ENCODE data around the gene ZC3HAV1. TPM values are rescaled to one million over a fixed set of nuclear protein-coding genes. Genes with fewer than 3 reads are reported as not detected.
"Not testable (repeated sequence)": the region's sequence is repeated elsewhere in the genome, so short reads cannot be mapped to it uniquely, and the experiment has no call there.

ZC3HAV1 gene
- total RNA-seq, 1 experiment from 2014 or later, result 23.4 TPM

DNA sequence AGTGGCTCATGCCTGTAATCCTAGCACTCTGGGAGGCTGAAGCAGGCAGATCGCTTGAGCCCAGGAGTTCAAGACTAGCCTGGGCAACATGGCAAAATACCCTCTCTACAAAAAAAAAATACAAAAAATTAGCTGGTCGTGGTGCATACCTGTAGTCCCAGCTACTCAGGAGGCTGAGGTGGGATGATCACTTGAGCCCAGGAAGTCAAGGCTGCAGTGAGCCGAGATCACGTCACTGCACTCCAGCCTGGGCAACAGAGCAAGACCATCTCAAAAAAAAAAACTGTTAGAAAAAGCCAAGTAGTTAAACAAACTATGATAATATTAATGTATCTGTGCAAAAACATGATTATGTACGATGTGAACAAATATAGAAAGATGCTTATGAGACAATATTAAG is 83.7 kb downstream of the ZC3HAV1 start:
- DNase-seq, H3K9me3 ChIP-seq, H3K4me3 ChIP-seq, H3K27me3 ChIP-seq: not testable (repeated sequence)
- H3K36me3 ChIP-seq, result peaks cover 31% of the 10 kb centered on the region

DNA sequence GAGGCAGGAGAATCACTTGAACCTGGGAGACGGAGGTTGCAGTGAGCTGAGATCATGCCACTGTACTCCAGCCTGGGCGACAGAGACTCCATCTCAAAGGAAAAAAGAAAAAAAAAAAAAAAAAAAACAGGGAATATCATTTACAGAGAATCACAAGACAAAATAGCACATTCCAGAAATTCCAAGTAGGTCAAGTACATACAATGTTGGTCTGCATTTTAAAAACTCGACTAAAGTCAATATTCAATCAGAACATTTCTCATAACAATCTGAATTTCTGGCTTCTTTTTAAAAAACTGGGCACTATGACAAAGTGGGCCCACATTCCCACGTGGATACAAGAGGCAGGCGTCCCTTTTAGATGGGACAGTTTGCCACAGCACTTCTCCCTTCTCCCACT is 86.4 kb downstream of the ZC3HAV1 start:
- no peak for DNase-seq
- H3K9me3 ChIP-seq, result no peaks in the 10 kb centered on the region
- no peaks in the 10 kb centered on the region for H3K27me3 ChIP-seq
- H3K36me3 ChIP-seq, result peaks cover 20% of the 10 kb centered on the region
- H3K4me3 ChIP-seq, result no peak overlapping the region

GRCh38 chr7:139022286-139022685 is 87.2 kb downstream of the ZC3HAV1 start:
- DNase-seq, result no peak
- Histone ChIP-seq H3K27me3 (no peaks in the 10 kb centered on the region), H3K36me3 (peaks cover 20% of the 10 kb centered on the region), H3K4me3 (no peak overlapping the region), H3K9me3 (no peaks in the 10 kb centered on the region)

- Histone ChIP-seq H3K27me3 (no peaks in the 10 kb centered on the region), H3K9me3 (no peaks in the 10 kb centered on the region)
Observed at GRCh38 chr7:139018910-139019309, 90.6 kb downstream of the ZC3HAV1 start.

GRCh38 chr7:139016931-139017511 is 92.5 kb downstream of the ZC3HAV1 start:
- no peaks in the 10 kb centered on the region for H3K27me3 ChIP-seq
- peak; percentile 51 for DNase-seq
- H3K9me3 ChIP-seq, result no peaks in the 10 kb centered on the region
- H3K4me3 ChIP-seq, result no peak overlapping the region
- peaks cover 4% of the 10 kb centered on the region for H3K36me3 ChIP-seq

More at GRCh38 chr7:139018910-139019309, 90.6 kb downstream of the ZC3HAV1 start:
- H3K36me3 ChIP-seq, result peaks cover 7% of the 10 kb centered on the region
- no peak overlapping the region for H3K4me3 ChIP-seq
- DNase-seq, result no peak

DNA sequence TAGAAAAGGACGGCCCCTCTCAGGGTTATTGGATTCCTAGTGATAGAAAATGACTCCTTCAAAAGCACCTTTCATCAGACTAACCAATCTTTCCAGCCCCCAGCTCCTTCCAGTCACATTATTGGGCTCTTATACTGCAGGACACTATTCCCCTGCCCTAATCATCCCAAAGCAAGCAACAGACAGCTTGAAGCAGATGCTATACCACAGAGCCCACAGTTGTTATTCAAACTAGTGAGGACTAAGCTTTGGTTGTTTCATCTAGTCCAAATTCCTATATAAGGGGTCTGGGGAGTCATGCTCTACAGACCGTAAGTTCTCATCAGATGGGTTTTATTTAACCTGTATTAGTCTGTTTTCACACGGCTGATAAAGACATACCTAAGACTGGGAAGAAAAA is 98.1 kb downstream of the ZC3HAV1 start:
- Histone ChIP-seq H3K4me3 (no peak overlapping the region), H3K27me3 (no peaks in the 10 kb centered on the region), H3K36me3 (no peaks in the 10 kb centered on the region), H3K9me3 (no peaks in the 10 kb centered on the region)
- no peak for DNase-seq

DNA sequence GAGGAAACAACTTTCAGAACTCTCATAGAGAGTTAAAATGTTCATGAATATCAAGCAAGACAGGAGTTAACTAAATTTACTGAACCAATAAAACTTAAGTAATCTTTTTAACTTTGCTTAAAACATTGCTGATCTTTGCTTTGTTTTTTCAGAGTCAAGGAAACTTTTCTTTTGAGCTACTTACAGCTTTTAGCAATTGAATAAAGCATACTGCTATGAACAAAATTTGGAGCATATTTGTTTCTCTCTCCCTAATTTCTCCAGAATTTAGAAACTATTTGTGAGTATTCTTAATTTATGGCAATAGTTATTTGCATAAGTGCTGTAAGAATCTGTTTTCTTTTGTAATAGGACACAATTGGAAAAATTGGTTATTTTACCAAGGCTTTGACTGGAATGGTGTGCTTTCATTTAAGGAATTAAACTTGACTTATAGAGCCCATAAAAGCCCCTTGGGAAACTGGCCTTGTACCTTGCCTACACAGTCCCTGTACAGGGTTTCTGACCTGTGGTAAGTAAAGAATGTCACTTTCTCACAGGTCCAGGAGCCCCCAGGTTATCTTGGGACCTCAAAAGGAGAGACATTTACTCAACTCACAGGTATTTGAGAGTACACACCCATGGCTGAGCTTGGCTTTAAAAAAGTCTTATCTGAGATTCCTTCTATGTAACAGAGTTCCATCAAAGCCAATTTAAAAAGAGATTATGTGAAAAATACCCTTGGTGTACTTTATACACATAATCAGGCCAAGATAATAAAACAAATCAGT is 105.0 kb downstream of the ZC3HAV1 start:
- no peak for DNase-seq
- no peaks in the 10 kb centered on the region for H3K27me3 ChIP-seq
- H3K36me3 ChIP-seq, result no peaks in the 10 kb centered on the region
- no peak overlapping the region for H3K4me3 ChIP-seq
- no peaks in the 10 kb centered on the region for H3K9me3 ChIP-seq

GRCh38 chr7:138999414-138999813 is 110.1 kb downstream of the ZC3HAV1 start:
- no peak for DNase-seq
- H3K9me3 ChIP-seq, result no peaks in the 10 kb centered on the region
- H3K4me3 ChIP-seq, result no peak overlapping the region
- H3K27me3 ChIP-seq, result no peaks in the 10 kb centered on the region
- no peaks in the 10 kb centered on the region for H3K36me3 ChIP-seq

Other genes starting within 250 kb of the ZC3HAV1 start
- gene KIAA1549, start 128.3 kb downstream of the ZC3HAV1 start, total RNA-seq (2014; rRNA removed; shearing (Covaris generic); ENCODE audit: low replicate concordance), result 0.57 and 1.1 TPM in 2 replicates
- gene ZC3HAV1L, start 73.7 kb downstream of the ZC3HAV1 start, total RNA-seq (2014; rRNA removed; shearing (Covaris generic); ENCODE audit: low replicate concordance), result 3.5 and 4.3 TPM in 2 replicates
- 0.76 and 0.86 TPM in 2 replicates for gene UBN2, start 121.5 kb upstream of the ZC3HAV1 start, total RNA-seq (2014; rRNA removed; shearing (Covaris generic); ENCODE audit: low replicate concordance)
- 0.25 and 17.0 TPM in 2 replicates for gene FMC1, start 231.6 kb upstream of the ZC3HAV1 start, total RNA-seq (2014; rRNA removed; shearing (Covaris generic); ENCODE audit: low replicate concordance)

Measured in MG63 (cell line).